H1 (cell line): ENCODE results near the gene CDH20. TPM values are rescaled to one million over a fixed set of nuclear protein-coding genes. Genes with fewer than 3 reads are reported as not detected.

Experiments
- CTCF ChIA-PET: fragments of 300-600 bp; sonication (Branson Sonifier 250); formaldehyde crosslinking; loops from one replicate; lab custom pipeline; 2021; ENCODE audit not compliant: partially characterized antibody; lab: Charles Lee
- POLR2A ChIA-PET: fragments of 300-600 bp; sonication (Branson Sonifier 250); formaldehyde crosslinking; loops from one replicate; lab custom pipeline; 2021; ENCODE audit warnings: inconsistent platforms; ENCODE audit not compliant: partially characterized antibody; lab: Charles Lee
- DNase-seq, 2 experiments: peaks; one replicate each; pipeline versions ENCODE4 v3.0.0 to v3.0.0-alpha.2; 2010 to 2022; ENCODE audit warnings: low spot score in 2 of 2, low read depth in 1 of 2, mixed read lengths in 1 of 2
- FAIRE-seq: peaks from 2 replicates; lab custom pipeline; 2011; peaks lifted over from hg19 to GRCh38; lab: Jason Lieb, UNC
- H2AFZ ChIP-seq: 2 replicates; pipeline ENCODE4 v1.8.1; 2012; ENCODE audit warnings: low read length, inconsistent platforms
- H2AK5ac ChIP-seq: 2 replicates; pipeline ENCODE4 v1.6.1; 2013; ENCODE audit warnings: low read depth, low read length
- H2BK120ac ChIP-seq: replicated peaks from 2 replicates; pipeline ENCODE3; 2013; ENCODE audit warnings: low read depth, low read length, inconsistent platforms
- H2BK12ac ChIP-seq: 2 replicates; pipeline ENCODE4 v1.6.1; 2013; ENCODE audit warnings: low read depth, low read length
- H2BK15ac ChIP-seq: 2 replicates; pipeline ENCODE4 v1.6.1; 2013; ENCODE audit warnings: low read length
- H2BK20ac ChIP-seq: 2 replicates; pipeline ENCODE4 v1.6.1; 2013; ENCODE audit warnings: low read length
- H2BK5ac ChIP-seq: 2 replicates; pipeline ENCODE4 v1.6.1; 2013; ENCODE audit warnings: low read depth, low read length
- H3K14ac ChIP-seq: 2 replicates; pipeline ENCODE4 v1.6.1; 2013; ENCODE audit warnings: inconsistent platforms; ENCODE audit not compliant: insufficient read length
- H3K18ac ChIP-seq: 2 replicates; pipeline ENCODE4 v1.6.1; 2013; ENCODE audit warnings: low read length; ENCODE audit errors: extremely low read depth
- H3K23ac ChIP-seq: 2 replicates; pipeline ENCODE4 v1.6.1; 2013; ENCODE audit warnings: inconsistent platforms; ENCODE audit not compliant: insufficient read length
- H3K23me2 ChIP-seq: 2 replicates; pipeline ENCODE4 v1.6.1; 2013; ENCODE audit warnings: low read depth, low read length
- H3K27ac ChIP-seq: 2 replicates; pipeline ENCODE4 v1.6.1; 2011; ENCODE audit warnings: low read depth, low read length, inconsistent platforms
- H3K27me3 ChIP-seq, 4 experiments: replicated peaks in 1 of 4; 1 replicate in 1 of 4; 2 replicates in 3 of 4; pipeline versions ENCODE4 v1.6.1 to v1.8.1; 2011 to 2013; ENCODE audit warnings: low read length in 3 of 4, mild to moderate bottlenecking in 3 of 4, inconsistent platforms in 2 of 4, mixed read lengths in 2 of 4, moderate library complexity in 1 of 4; ENCODE audit not compliant: control insufficient read depth in 3 of 4, insufficient read depth in 3 of 4; ENCODE audit errors: extremely low read depth in 1 of 4
- H3K36me3 ChIP-seq, 4 experiments: 2 replicates each; pipeline versions ENCODE4 v1.6.1 to v1.8.1; 2011 to 2013; ENCODE audit warnings: mild to moderate bottlenecking in 4 of 4, low read length in 3 of 4, moderate library complexity in 2 of 4, control low read depth in 1 of 4, inconsistent platforms in 1 of 4; ENCODE audit not compliant: insufficient read depth in 4 of 4, control insufficient read depth in 2 of 4
- H3K4ac ChIP-seq: replicated peaks from 2 replicates; pipeline ENCODE3; 2013; ENCODE audit warnings: low read length, low read depth, mixed read lengths, inconsistent platforms; ENCODE audit not compliant: insufficient read length
- H3K4me1 ChIP-seq, 4 experiments: replicated peaks in 1 of 4; 1 replicate in 1 of 4; 2 replicates in 3 of 4; pipeline versions ENCODE4 v1.6.1 to v1.8.1; 2011 to 2013; ENCODE audit warnings: low read length in 3 of 4, inconsistent platforms in 2 of 4, mixed read lengths in 1 of 4; ENCODE audit not compliant: insufficient read depth in 4 of 4, control insufficient read depth in 3 of 4
- H3K4me2 ChIP-seq, 2 experiments: 2 replicates each; pipeline versions ENCODE4 v1.6.1 to v1.8.1; 2011 to 2013; ENCODE audit warnings: low read depth in 2 of 2, low read length in 2 of 2, control low read depth in 1 of 2, inconsistent platforms in 1 of 2, mild to moderate bottlenecking in 1 of 2; ENCODE audit not compliant: insufficient read depth in 1 of 2
- H3K4me3 ChIP-seq, 4 experiments: fragments of 200-600, 300-600 bp in 1 of 4; sonication (generic), shearing (Covaris generic), sonication (Bioruptor Twin) in 1 of 4; 2 replicates each; pipeline versions ENCODE4 v1.5.1 to v1.8.1; 2011 to 2016; ENCODE audit warnings: low read length in 4 of 4, low read depth in 3 of 4, control low read depth in 2 of 4, inconsistent platforms in 2 of 4, mild to moderate bottlenecking in 2 of 4, mixed read lengths in 1 of 4, moderate library complexity in 1 of 4; ENCODE audit not compliant: insufficient read depth in 2 of 4; ENCODE audit errors: extremely low read depth in 1 of 4
- H3K56ac ChIP-seq: replicated peaks from 2 replicates; pipeline ENCODE3; 2013; ENCODE audit warnings: low read depth, mild to moderate bottlenecking, mixed read lengths, low read length, inconsistent platforms; ENCODE audit not compliant: insufficient read length
- H3K79me1 ChIP-seq: 2 replicates; pipeline ENCODE4 v1.6.1; 2013; ENCODE audit warnings: low read depth, low read length, control low read depth
- H3K79me2 ChIP-seq, 2 experiments: 2 replicates each; pipeline versions ENCODE4 v1.6.1 to v1.8.1; 2012 to 2013; ENCODE audit warnings: low read length in 2 of 2, mild to moderate bottlenecking in 2 of 2, inconsistent platforms in 1 of 2; ENCODE audit not compliant: insufficient read depth in 2 of 2, control insufficient read depth in 1 of 2
- H3K9ac ChIP-seq, 4 experiments: replicated peaks in 1 of 4; 1 replicate in 1 of 4; 2 replicates in 3 of 4; pipeline versions ENCODE4 v1.6.1 to v1.8.1; 2011 to 2013; ENCODE audit warnings: low read depth in 3 of 4, low read length in 3 of 4, control low read depth in 2 of 4, mild to moderate bottlenecking in 2 of 4, moderate library complexity in 2 of 4, inconsistent platforms in 1 of 4; ENCODE audit errors: extremely low read depth in 1 of 4
- H3K9me3 ChIP-seq, 2 experiments: 2 replicates each; pipeline versions ENCODE4 v1.6.1 to v1.8.1; 2012 to 2013; ENCODE audit warnings: mild to moderate bottlenecking in 2 of 2, moderate library complexity in 2 of 2, control low read depth in 1 of 2, inconsistent platforms in 1 of 2, low read depth in 1 of 2, low read length in 1 of 2, mixed read lengths in 1 of 2; ENCODE audit not compliant: insufficient read depth in 2 of 2
- H4K20me1 ChIP-seq, 2 experiments: replicated peaks in 1 of 2; 2 replicates each; pipeline versions ENCODE3 to v1.8.1; 2011 to 2013; ENCODE audit warnings: inconsistent platforms in 2 of 2, low read length in 2 of 2, mild to moderate bottlenecking in 1 of 2; ENCODE audit not compliant: insufficient read depth in 2 of 2, control insufficient read depth in 1 of 2
- H4K5ac ChIP-seq: 2 replicates; pipeline ENCODE4 v1.6.1; 2013; ENCODE audit warnings: low read length, low read depth, mixed read lengths, inconsistent platforms; ENCODE audit not compliant: insufficient read length
- H4K8ac ChIP-seq: 2 replicates; pipeline ENCODE4 v1.8.0; 2013; ENCODE audit warnings: mild to moderate bottlenecking, moderate library complexity, low read length, inconsistent platforms; ENCODE audit not compliant: insufficient read depth; ENCODE audit errors: extremely low read depth
- H4K91ac ChIP-seq: replicated peaks from 2 replicates; pipeline ENCODE3; 2013; ENCODE audit warnings: low read length, mixed read lengths, inconsistent platforms; ENCODE audit not compliant: insufficient read length
- CBX5 ChIP-seq: fragments of 300-800, 300-1000 bp; sonication (generic); IDR thresholded peaks from 2 replicates; pipeline ENCODE4 v1.7.1; 2016; ENCODE audit warnings: antibody characterized with exemption, low read length, low read depth
- CEBPB ChIP-seq: IDR thresholded peaks from 2 replicates; pipeline ENCODE4 v1.6.1; 2012; ENCODE audit warnings: low read depth, low read length
- KDM4A ChIP-seq: IDR thresholded peaks from one replicate; pipeline ENCODE4 v1.7.1; 2012; ENCODE audit warnings: low read depth, mild to moderate bottlenecking, moderate library complexity, low read length, inconsistent platforms; ENCODE audit not compliant: severe bottlenecking
- WGBS, 2 experiments: shearing (Covaris generic) in 1 of 2; methylation state at CpG; one replicate each; pipeline versions ENCODE4 v1.1.6 to v1.1.7; 2013 to 2015; ENCODE audit warnings: low lambda C conversion rate in 2 of 2, mixed read lengths in 2 of 2, inconsistent platforms in 1 of 2, low coverage in 1 of 2, missing lambda C conversion rate in 1 of 2; ENCODE audit not compliant: insufficient replicate concordance in 2 of 2, insufficient coverage in 1 of 2, insufficient read length in 1 of 2; ENCODE audit errors: extremely low coverage in 1 of 2, missing lambda C conversion rate in 1 of 2; 5-methylcytosine and 5-hydroxymethylcytosine counted together
- polyA plus RNA-seq, 7 experiments: library from polyadenylated mRNA; depleted of rRNA in 3 of 7; stranded (reverse) in 5 of 7; unstranded in 2 of 7; fragments of >200 nt in 5 of 7; fragments of 200-250 nt in 2 of 7; gene quantifications; 1 replicate in 5 of 7; 2 replicates in 1 of 7; 4 replicates in 1 of 7; pipeline versions ENCODE4 v1.2.1 to v1.2.3, GENCODE V29; 2011 to 2013; ENCODE audit warnings: missing spikeins in 2 of 7, mixed read lengths in 2 of 7
- total RNA-seq: library from RNA; stranded (reverse); fragmentation: NEBNext Ultra II Directional; extraction: Animal tissue kit (Norgen Biotek cat#: 25700); gene quantifications from 2 replicates; pipeline ENCODE4 v1.2.1, GENCODE V29; 2021

CDH20 gene
- total and polyA plus RNA-seq, 2 of the 8 experiments (the other 6 are each of a cell fraction or from before 2014, with no cell fraction given): 0.07 to 0.12 TPM

- Histone ChIP-seq H3K23ac (no peak overlapping the region), H3K9me3 (no peaks in the 10 kb centered on the region), H3K4me1 (peaks cover 0 to 3% (median 0%) of the 10 kb centered on the region in 4 experiments; a peak in 1 of 7 replicates), H4K5ac (no peak overlapping the region), H3K4ac (no peak overlapping the region), H3K27me3 (peaks cover 1 to 10% (median 8%) of the 10 kb centered on the region in 4 experiments; a peak in 6 of 7 replicates), H4K91ac (no peak overlapping the region), H2BK20ac (no peak overlapping the region), H3K4me2 (no peak overlapping the region), H3K14ac (no peak overlapping the region), H3K79me2 (no peaks in the 10 kb centered on the region), H3K27ac (no peak overlapping the region), H3K23me2 (no peaks in the 10 kb centered on the region), H3K9ac (no peak overlapping the region), H4K20me1 (no peaks in the 10 kb centered on the region), H4K8ac (no peak overlapping the region), H3K18ac (no peak overlapping the region), H2BK12ac (no peak overlapping the region), H3K56ac (no peak overlapping the region), H2BK15ac (no peak overlapping the region), H3K36me3 (no peaks in the 10 kb centered on the region), H3K79me1 (no peaks in the 10 kb centered on the region), H2BK120ac (no peak overlapping the region), H3K4me3 (no peak overlapping the region), H2AFZ (no peak overlapping the region), H2BK5ac (no peak overlapping the region), H2AK5ac (no peak overlapping the region)
- CTCF ChIA-PET: interaction anchor here (0.6 to 1.3 kb wide), 5 partner anchors 10 to 300 kb away, joined by 3 to 4 read pairs (median 4); no protein-coding TSS in a partner anchor
- TF ChIP-seq CEBPB: no peak
- no peak for TF ChIP-seq KDM4A
- TF ChIP-seq CBX5: no peak
- POLR2A ChIA-PET: no interaction called here
- no peak for DNase-seq
- no peak for FAIRE-seq
- WGBS, 2 experiments: 76% methylated on average over 2 of the region's 2 CpGs; no CpG with 5 or more reads in 1 of the 2 experiments
Observed at GRCh38 chr18:61579581-61579980, 246.4 kb downstream of the CDH20 start.
